ENCODE data around the gene CLCNKA. TPM values are rescaled to one million over a fixed set of nuclear protein-coding genes. Genes with fewer than 3 reads are reported as not detected.
A peak's percentile ranks its signal among the peaks of the same experiment; 100 is the strongest.

Gene CLCNKA
- total and polyA plus RNA-seq, 3 experiments from 2014 or later, result not detected

DNA sequence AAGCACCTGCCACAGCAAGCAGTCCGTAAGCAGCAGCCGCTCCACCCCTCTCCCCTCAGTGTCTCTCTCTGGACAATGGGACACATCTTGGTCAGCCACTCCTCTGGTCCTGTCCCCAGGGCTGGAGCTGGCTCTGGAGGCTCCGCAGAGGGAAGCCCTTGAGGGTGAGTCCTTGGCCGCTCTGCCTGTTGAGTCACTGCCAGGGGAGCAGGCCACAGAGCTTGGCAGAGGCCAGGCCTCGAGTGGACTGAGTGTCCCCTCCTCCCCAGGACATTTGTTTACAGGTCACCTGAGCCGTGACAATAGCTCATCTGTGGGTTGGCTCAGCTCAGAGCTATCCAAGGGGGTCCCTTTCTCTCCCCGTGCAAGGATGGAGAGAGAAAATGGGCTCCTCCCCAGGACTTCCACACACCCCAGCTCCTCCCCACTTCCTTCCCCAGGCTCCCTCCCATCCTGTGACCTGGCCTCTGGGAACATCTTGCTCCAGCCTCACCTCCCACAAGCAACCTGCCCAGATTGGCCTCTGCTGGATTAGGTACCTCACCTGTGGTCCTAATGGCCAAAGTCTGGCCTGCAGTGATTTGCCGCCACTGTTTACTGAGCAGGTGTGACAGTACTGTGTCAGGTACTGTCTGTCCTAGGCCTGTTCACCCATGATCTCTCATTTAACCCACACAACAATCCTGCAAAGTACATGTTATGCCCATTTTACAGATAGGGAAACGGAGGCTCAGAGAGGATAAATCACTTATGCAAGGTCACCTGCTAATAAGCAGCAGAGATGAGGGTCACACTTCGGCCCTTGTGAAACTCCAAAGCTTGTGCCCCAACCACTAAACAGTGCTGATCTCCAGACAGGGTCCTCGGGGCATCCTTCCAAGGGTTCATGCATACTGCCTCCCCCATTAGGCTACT, 46.8 kb downstream of the CLCNKA start:
- peaks cover 6 to 12% of the 10 kb centered on the region in 2 donors for H3K27me3 Mint-ChIP-seq
- no peak overlapping the region for H3K27ac Mint-ChIP-seq
- H3K27me3 ChIP-seq (ENCODE audit: insufficient read depth, low read length, poor library complexity, severe bottlenecking), result peaks cover 11% of the 10 kb centered on the region
- no peak overlapping the region for H3K27ac ChIP-seq (ENCODE audit: low read depth, low read length)
- H3K4me1 ChIP-seq (ENCODE audit: insufficient read depth, low read length), result peaks cover 13% of the 10 kb centered on the region
- POLR2A ChIA-PET, result interaction anchor here (0.6 kb wide), 1 partner anchor 238 kb away, joined by 6 read pairs; no protein-coding TSS in a partner anchor
- no peak overlapping the region for H3K4me3 Mint-ChIP-seq
- no peak overlapping the region for H3K4me3 ChIP-seq (ENCODE audit: low read length)
- DNase-seq, result no peak
- no peaks in the 10 kb centered on the region for H3K9me3 Mint-ChIP-seq
- no peaks in the 10 kb centered on the region for H3K36me3 ChIP-seq (ENCODE audit: insufficient read depth, low read length)
- no peaks in the 10 kb centered on the region for H3K36me3 Mint-ChIP-seq
- peaks cover 33 to 37% (median 33%) of the 10 kb centered on the region in 3 donors for H3K4me1 Mint-ChIP-seq
- no peaks in the 10 kb centered on the region for H3K9me3 ChIP-seq (ENCODE audit: low read length)
- CTCF ChIA-PET, result interaction anchor here (1.1 to 1.5 kb wide), 2 partner anchors 13 to 120 kb away, joined by 3 read pairs; no protein-coding TSS in a partner anchor

DNA sequence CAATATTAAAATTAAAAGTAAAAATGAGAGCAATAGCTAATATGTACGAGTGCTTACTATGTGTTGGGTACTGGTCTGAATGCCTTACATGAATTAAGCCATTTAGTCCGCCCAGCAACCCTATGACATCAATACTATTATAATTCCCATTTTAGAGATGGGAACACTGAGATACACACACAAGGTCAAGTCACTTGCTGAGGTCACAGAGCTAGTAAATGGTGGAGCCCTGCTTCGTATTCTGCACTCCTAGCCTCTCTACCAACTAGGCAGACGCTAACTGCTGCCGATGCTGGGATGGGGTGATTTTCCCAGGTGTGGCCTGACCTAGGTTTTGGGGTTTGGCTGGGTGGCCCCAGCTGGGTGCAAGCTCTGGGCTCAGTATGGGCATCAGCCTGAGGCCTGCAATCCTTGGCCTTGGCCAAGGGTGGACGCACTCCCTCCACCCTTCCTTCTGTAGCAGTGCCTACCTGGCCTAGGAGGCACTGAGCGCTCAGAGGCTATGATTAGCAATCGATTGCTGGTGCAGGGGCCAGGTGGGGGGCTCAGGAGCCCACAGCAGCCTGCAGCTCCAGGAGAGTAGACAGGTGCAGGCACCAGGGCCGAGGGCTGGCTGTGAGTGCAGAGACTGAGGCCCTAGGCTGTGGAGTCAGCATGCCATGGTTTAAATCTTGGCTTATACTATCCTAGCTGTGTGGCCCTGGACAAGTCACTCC, 49.0 kb downstream of the CLCNKA start:
- H3K9me3 Mint-ChIP-seq, result no peaks in the 10 kb centered on the region
- DNase-seq, result no peak
- no peak overlapping the region for H3K27ac Mint-ChIP-seq
- peaks cover 11 to 14% of the 10 kb centered on the region in 2 donors for H3K27me3 Mint-ChIP-seq
- H3K4me1 Mint-ChIP-seq, result peaks cover 27 to 29% (median 27%) of the 10 kb centered on the region in 3 donors
- H3K36me3 Mint-ChIP-seq, result no peaks in the 10 kb centered on the region
- Histone ChIP-seq H3K9me3 (ENCODE audit: low read length) (no peaks in the 10 kb centered on the region), H3K4me3 (ENCODE audit: low read length) (no peak overlapping the region), H3K36me3 (ENCODE audit: insufficient read depth, low read length) (no peaks in the 10 kb centered on the region), H3K27ac (ENCODE audit: low read depth, low read length) (no peak overlapping the region), H3K4me1 (ENCODE audit: insufficient read depth, low read length) (peaks cover 20% of the 10 kb centered on the region), H3K27me3 (ENCODE audit: insufficient read depth, low read length, poor library complexity, severe bottlenecking) (peaks cover 18% of the 10 kb centered on the region)
- peak overlapping the region in 1 of 7 donors; percentile 56 for H3K4me3 Mint-ChIP-seq
- ChIA-PET CTCF (interaction anchor here (1.2 to 2.1 kb wide), 4 partner anchors 8 to 118 kb away, joined by 3 to 20 read pairs (median 4); no protein-coding TSS in a partner anchor), POLR2A (no interaction called here)

DNA sequence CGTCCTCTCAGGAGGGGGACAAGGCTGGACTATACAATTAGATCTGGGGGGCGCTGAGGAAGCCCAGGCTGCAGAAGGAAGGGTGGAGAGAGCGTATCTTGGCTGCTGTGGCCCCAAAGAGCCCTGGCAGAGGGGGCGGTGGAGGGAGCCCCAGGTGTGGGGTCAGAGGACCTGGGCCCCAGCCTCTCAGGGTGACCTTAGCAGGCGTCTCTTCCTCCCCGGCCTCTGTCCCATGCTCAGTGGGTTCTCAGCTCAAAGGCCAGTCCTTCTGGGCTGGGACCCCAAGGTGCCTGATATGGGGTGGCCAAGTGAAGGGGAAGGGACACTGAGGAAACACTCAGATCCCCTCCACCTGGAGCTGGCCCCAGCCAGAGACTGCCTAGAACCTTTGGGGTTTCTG, 49.8 kb downstream of the CLCNKA start:
- H3K4me3 ChIP-seq (ENCODE audit: low read length), result no peak overlapping the region
- H3K27me3 ChIP-seq (ENCODE audit: insufficient read depth, low read length, poor library complexity, severe bottlenecking), result peaks cover 18% of the 10 kb centered on the region
- no peak overlapping the region for H3K27ac Mint-ChIP-seq
- H3K27me3 Mint-ChIP-seq, result peaks cover 11 to 14% of the 10 kb centered on the region in 2 donors
- peaks cover 27 to 29% (median 27%) of the 10 kb centered on the region in 3 donors for H3K4me1 Mint-ChIP-seq
- H3K36me3 Mint-ChIP-seq, result no peaks in the 10 kb centered on the region
- no peaks in the 10 kb centered on the region for H3K36me3 ChIP-seq (ENCODE audit: insufficient read depth, low read length)
- no peak for DNase-seq
- H3K27ac ChIP-seq (ENCODE audit: low read depth, low read length), result no peak overlapping the region
- POLR2A ChIA-PET, result no interaction called here
- H3K4me3 Mint-ChIP-seq, result peak overlapping the region in 1 of 7 donors; percentile 19
- CTCF ChIA-PET, result interaction anchor here (2.1 to 5.1 kb wide), 3 partner anchors 7 to 117 kb away, joined by 17 to 27 read pairs (median 20); no protein-coding TSS in a partner anchor
- H3K9me3 ChIP-seq (ENCODE audit: low read length), result no peaks in the 10 kb centered on the region
- H3K4me1 ChIP-seq (ENCODE audit: insufficient read depth, low read length), result peaks cover 20% of the 10 kb centered on the region
- H3K9me3 Mint-ChIP-seq, result no peaks in the 10 kb centered on the region

DNA sequence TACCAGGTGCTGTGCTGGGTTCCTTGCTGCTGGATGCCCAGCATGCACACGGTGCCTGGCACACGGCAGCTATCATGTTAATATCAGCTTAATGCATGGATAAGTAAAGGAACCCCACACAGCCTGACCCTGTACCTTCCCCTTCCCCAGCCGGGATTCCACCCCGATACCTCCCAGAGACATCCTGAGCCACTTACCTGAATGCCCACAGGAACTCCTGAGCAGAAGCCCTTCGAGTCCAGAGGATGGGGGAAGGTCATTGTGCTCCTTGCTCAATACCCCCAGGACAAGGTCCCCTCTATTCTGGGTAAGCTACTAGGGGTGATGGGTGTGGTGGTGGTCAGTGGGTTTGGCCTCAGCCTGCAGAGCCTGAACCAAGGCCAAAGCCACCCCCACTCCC, 50.3 kb downstream of the CLCNKA start:
- POLR2A ChIA-PET, result no interaction called here
- peaks cover 27 to 29% (median 27%) of the 10 kb centered on the region in 3 donors for H3K4me1 Mint-ChIP-seq
- Histone ChIP-seq H3K27me3 (ENCODE audit: insufficient read depth, low read length, poor library complexity, severe bottlenecking) (peaks cover 18% of the 10 kb centered on the region), H3K4me3 (ENCODE audit: low read length) (no peak overlapping the region), H3K4me1 (ENCODE audit: insufficient read depth, low read length) (peaks cover 20% of the 10 kb centered on the region), H3K36me3 (ENCODE audit: insufficient read depth, low read length) (no peaks in the 10 kb centered on the region), H3K27ac (ENCODE audit: low read depth, low read length) (no peak overlapping the region), H3K9me3 (ENCODE audit: low read length) (no peaks in the 10 kb centered on the region)
- no peak for DNase-seq
- H3K27me3 Mint-ChIP-seq, result peaks cover 11 to 14% of the 10 kb centered on the region in 2 donors
- H3K9me3 Mint-ChIP-seq, result no peaks in the 10 kb centered on the region
- CTCF ChIA-PET, result interaction anchor here (2.6 to 5.1 kb wide), 2 partner anchors 11 to 117 kb away, joined by 17 to 27 read pairs; no protein-coding TSS in a partner anchor
- peak overlapping the region in 2 of 7 donors; percentile 19 to 20 for H3K4me3 Mint-ChIP-seq
- H3K36me3 Mint-ChIP-seq, result no peaks in the 10 kb centered on the region
- no peak overlapping the region for H3K27ac Mint-ChIP-seq

DNA sequence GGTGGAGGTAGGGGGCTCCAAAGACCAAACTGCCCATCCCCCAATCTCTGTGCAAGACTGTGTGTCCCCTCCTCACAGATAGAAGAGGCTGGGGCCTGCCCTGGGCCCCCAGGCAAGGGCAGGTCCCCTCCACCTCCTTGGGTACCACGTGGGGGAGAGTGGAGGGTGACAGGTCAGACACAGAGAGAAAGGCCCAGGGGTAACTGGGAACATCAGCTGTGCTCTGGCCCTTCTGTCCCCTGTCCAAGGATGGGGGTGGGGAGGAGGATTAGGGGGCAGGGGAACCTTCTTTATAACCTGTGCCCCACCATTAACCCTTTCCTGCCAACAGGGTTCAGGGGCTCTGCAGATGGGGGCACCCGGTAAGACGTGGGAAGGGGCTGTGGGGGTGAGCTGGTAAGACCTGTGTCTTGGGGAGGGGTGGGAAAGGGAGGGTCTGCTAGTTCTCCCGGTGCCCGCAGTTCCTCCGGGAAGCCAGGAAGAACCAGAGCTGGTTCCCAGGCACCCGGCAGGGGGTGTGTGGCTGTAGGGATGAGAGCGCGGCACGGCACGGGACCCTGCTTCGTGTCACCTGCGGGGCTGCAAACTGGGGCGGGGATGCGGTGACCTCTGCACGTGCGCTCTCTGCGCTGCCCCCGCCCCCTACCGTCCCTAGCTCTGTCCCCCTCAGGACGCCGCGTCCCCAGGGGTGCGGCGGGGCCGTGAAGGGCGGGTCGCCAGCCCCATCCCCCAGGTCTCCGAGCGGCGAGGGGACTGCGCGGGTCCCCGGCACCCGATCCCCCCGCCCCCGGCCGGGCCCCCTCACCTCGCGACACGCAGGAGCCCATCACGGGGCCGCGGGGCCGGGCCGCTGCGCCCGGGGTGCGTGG, 51.0 kb downstream of the CLCNKA start:
- Histone ChIP-seq H3K27ac (ENCODE audit: low read depth, low read length) (no peak overlapping the region), H3K9me3 (ENCODE audit: low read length) (no peaks in the 10 kb centered on the region), H3K36me3 (ENCODE audit: insufficient read depth, low read length) (no peaks in the 10 kb centered on the region), H3K4me3 (ENCODE audit: low read length) (no peak overlapping the region), H3K27me3 (ENCODE audit: insufficient read depth, low read length, poor library complexity, severe bottlenecking) (peaks cover 18% of the 10 kb centered on the region), H3K4me1 (ENCODE audit: insufficient read depth, low read length) (peaks cover 20% of the 10 kb centered on the region)
- Mint-ChIP-seq H3K4me3 (peak overlapping the region in 2 of 7 donors; percentile 17 to 35), H3K36me3 (no peaks in the 10 kb centered on the region), H3K4me1 (peaks cover 29 to 30% (median 30%) of the 10 kb centered on the region in 3 donors), H3K27me3 (peaks cover 11 to 14% of the 10 kb centered on the region in 2 donors), H3K9me3 (no peaks in the 10 kb centered on the region), H3K27ac (no peak overlapping the region)
- POLR2A ChIA-PET, result no interaction called here
- CTCF ChIA-PET, result interaction anchor here (0.7 to 5.1 kb wide), 9 partner anchors 9 to 281 kb away, joined by 3 to 27 read pairs (median 4); partner anchors contain the start of gene CPLANE2
- DNase-seq, result no peak

DNA sequence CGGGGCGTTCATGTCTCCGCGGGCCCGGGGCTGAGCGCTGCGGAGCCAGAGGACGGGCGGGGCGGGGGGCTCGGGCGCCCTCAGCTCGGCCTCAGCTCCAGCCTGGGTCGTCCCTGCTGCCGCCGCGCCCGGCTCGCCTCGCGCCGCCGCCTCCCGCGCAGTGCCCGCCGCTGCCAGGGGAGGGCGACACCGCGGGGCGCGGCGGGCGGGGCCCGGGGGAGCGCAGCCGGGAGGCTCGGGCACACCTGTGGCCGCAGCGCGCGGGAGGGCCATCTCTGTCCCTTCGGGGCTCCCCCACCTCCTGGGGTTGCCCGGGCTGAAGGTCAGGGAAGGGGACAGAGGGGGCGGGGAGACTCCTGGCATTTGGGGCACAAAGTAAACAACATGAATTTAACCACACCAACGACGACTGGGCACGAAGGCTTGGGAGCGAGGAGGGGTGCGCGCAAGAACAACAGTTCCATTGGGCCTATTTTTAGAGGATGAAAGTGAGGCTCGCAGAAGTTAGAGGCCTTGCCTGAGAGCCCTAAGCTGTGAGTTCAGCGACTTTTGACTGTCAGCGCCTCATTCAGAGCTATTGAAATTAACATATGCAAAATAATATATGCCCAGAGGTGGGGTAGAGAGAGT, 51.8 kb downstream of the CLCNKA start, which contains the start of gene FAM131C:
FAM131C (minus strand) TSS at position 162 of the 630 bp plus-strand sequence. CDS start 209 bp downstream, outside the sequence.
- Mint-ChIP-seq H3K4me3 (peak within 1 kb of the TSS; percentile 53 to 84 (median 82)), H3K4me1 (peaks cover 29 to 30% (median 30%) of the 10 kb centered on the region in 3 donors), H3K36me3 (no peaks in the 10 kb centered on the region), H3K9me3 (no peaks in the 10 kb centered on the region), H3K27me3 (peaks cover 10 to 14% of the 10 kb centered on the region in 2 donors), H3K27ac (peak within 1 kb of the TSS in 4 of 8 donors; percentile 43 to 79 (median 56))
- peaks cover 20% of the 10 kb centered on the region for H3K4me1 ChIP-seq (ENCODE audit: insufficient read depth, low read length)
- H3K9me3 ChIP-seq (ENCODE audit: low read length), result no peaks in the 10 kb centered on the region
- ChIA-PET CTCF (interaction anchor here (0.9 to 5.1 kb wide), 10 partner anchors 9 to 282 kb away, joined by 3 to 27 read pairs (median 6); partner anchors contain the start of gene CPLANE2), POLR2A (interaction anchor here (1.1 kb wide), 1 partner anchor 116 kb away, joined by 3 read pairs; no protein-coding TSS in a partner anchor)
- DNase-seq, result peak in 4 of 5 donors; percentile 24 to 33 (median 28)
- H3K4me3 ChIP-seq (ENCODE audit: low read length), result peak within 1 kb of the TSS; percentile 50
- peaks cover 18% of the 10 kb centered on the region for H3K27me3 ChIP-seq (ENCODE audit: insufficient read depth, low read length, poor library complexity, severe bottlenecking)
- H3K36me3 ChIP-seq (ENCODE audit: insufficient read depth, low read length), result no peaks in the 10 kb centered on the region
- H3K27ac ChIP-seq (ENCODE audit: low read depth, low read length), result no peak within 1 kb of the TSS

Measured in CD8-positive, alpha-beta memory T cell (primary cell).